DND-41 (cell line): ENCODE results near the gene CARD10.

ENCODE experiments used
- EZH2 ChIP-seq: IDR thresholded peaks from 3 replicates; pipeline ENCODE4 v1.6.1; 2012; ENCODE audit warnings: borderline replicate concordance, low read depth, mild to moderate bottlenecking, moderate library complexity, low read length, inconsistent platforms; ENCODE audit not compliant: severe bottlenecking
- TF ChIP-seq, protein P1 (sequence below): IDR thresholded peaks from 2 replicates; pipeline ENCODE4 v1.5.1; 2012; ENCODE audit warnings: borderline replicate concordance, low read length, moderate library complexity, mild to moderate bottlenecking; ENCODE audit not compliant: poor library complexity, severe bottlenecking; ENCODE audit errors: extremely low read depth

GRCh38 chr22:37525073-37525745 lies 6.0 kb upstream of the CARD10 start:
- TF ChIP-seq, protein P1, sequence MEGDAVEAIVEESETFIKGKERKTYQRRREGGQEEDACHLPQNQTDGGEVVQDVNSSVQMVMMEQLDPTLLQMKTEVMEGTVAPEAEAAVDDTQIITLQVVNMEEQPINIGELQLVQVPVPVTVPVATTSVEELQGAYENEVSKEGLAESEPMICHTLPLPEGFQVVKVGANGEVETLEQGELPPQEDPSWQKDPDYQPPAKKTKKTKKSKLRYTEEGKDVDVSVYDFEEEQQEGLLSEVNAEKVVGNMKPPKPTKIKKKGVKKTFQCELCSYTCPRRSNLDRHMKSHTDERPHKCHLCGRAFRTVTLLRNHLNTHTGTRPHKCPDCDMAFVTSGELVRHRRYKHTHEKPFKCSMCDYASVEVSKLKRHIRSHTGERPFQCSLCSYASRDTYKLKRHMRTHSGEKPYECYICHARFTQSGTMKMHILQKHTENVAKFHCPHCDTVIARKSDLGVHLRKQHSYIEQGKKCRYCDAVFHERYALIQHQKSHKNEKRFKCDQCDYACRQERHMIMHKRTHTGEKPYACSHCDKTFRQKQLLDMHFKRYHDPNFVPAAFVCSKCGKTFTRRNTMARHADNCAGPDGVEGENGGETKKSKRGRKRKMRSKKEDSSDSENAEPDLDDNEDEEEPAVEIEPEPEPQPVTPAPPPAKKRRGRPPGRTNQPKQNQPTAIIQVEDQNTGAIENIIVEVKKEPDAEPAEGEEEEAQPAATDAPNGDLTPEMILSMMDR, result no peak
- no peak for TF ChIP-seq EZH2
